MM.1S (cell line): ENCODE data around the gene ZBTB22.

Experiments
- EZH2 ChIP-seq: fragments of 300-600 bp; sonication (generic); optimal IDR thresholded peaks from 2 replicates; pipeline ENCODE3; 2017; ENCODE audit warnings: low read depth, mild to moderate bottlenecking, antibody characterized with exemption, low read length, mixed read lengths
- EZH2phosphoT487 ChIP-seq: fragments of 300-600 bp; sonication (generic); IDR thresholded peaks from 2 replicates; pipeline ENCODE4 v1.6.1; 2018; ENCODE audit warnings: antibody characterized with exemption, low read length
- TF ChIP-seq, protein P1 (sequence below): fragments of 300-600 bp; sonication (generic); IDR thresholded peaks from 2 replicates; pipeline ENCODE4 v1.5.1; 2016; ENCODE audit warnings: antibody characterized with exemption, low read length, mixed read lengths

DNA sequence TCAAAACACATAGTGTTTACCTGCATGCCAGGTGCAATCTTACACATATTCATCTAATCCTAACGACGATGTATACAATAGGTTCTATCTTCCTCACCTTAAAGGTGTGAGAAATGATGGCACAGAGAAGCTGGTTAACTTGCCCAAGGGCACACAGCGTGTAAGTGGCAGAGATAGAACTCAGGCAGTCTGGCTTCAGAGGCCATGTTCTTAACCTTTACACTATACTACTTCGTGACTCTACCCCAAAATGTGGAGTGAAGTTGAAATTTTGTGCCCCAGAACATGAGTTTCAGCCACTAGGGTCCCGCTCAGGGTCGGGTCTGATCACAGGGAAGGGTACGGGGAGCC, 46.5 kb downstream of the ZBTB22 start:
- TF ChIP-seq, protein P1, sequence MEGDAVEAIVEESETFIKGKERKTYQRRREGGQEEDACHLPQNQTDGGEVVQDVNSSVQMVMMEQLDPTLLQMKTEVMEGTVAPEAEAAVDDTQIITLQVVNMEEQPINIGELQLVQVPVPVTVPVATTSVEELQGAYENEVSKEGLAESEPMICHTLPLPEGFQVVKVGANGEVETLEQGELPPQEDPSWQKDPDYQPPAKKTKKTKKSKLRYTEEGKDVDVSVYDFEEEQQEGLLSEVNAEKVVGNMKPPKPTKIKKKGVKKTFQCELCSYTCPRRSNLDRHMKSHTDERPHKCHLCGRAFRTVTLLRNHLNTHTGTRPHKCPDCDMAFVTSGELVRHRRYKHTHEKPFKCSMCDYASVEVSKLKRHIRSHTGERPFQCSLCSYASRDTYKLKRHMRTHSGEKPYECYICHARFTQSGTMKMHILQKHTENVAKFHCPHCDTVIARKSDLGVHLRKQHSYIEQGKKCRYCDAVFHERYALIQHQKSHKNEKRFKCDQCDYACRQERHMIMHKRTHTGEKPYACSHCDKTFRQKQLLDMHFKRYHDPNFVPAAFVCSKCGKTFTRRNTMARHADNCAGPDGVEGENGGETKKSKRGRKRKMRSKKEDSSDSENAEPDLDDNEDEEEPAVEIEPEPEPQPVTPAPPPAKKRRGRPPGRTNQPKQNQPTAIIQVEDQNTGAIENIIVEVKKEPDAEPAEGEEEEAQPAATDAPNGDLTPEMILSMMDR, result no peak
- TF ChIP-seq EZH2phosphoT487 (no peak), EZH2 (no peak)
